Measurements from ENCODE around the gene TMEM94. TPM values are rescaled to one million over a fixed set of nuclear protein-coding genes. Genes with fewer than 3 reads are reported as not detected.
"Not testable (repeated sequence)": the region's sequence is repeated elsewhere in the genome, so short reads cannot be mapped to it uniquely, and the experiment has no call there.

TMEM94 gene
- total RNA-seq, 1 donor from 2014 or later: 43.2 TPM

- TF ChIP-seq CTCF (IDR thresholded peaks at IDR 0.05): no peak
- no peak for TF ChIP-seq POLR2AphosphoS5 (IDR thresholded peaks at IDR 0.05; ENCODE audit: insufficient read depth in 1 of 2, low read depth in 1 of 2)
- TF ChIP-seq POLR2A (IDR thresholded peaks at IDR 0.05): no peak
- Histone ChIP-seq H3K4me3 (no peak overlapping the region), H3K4me1 (peaks cover 46% of the 10 kb centered on the region), H3K27ac (peak overlapping the region; percentile 52), H3K27me3 (no peaks in the 10 kb centered on the region), H3K36me3 (no peaks in the 10 kb centered on the region), H3K9me3 (no peaks in the 10 kb centered on the region)
- DNase-seq (ENCODE audit: extremely low spot score in 2 of 2): no peak
- intact Hi-C loops (cut with DNase I): no loop called here
These were observed 20.5 kb downstream of the TMEM94 start for GRCh38 chr17:75476752-75477489.

- Histone ChIP-seq H3K27ac (peak overlapping the region; percentile 52), H3K4me1 (peaks cover 46% of the 10 kb centered on the region)
- intact Hi-C loops (cut with DNase I); H3K27me3 ChIP-seq; H3K36me3 ChIP-seq; DNase-seq (ENCODE audit: extremely low spot score in 2 of 2); H3K9me3 ChIP-seq; H3K4me3 ChIP-seq: not testable (repeated sequence)
These were observed 21.0 kb downstream of the TMEM94 start for GRCh38 chr17:75477490-75477862.

DNA sequence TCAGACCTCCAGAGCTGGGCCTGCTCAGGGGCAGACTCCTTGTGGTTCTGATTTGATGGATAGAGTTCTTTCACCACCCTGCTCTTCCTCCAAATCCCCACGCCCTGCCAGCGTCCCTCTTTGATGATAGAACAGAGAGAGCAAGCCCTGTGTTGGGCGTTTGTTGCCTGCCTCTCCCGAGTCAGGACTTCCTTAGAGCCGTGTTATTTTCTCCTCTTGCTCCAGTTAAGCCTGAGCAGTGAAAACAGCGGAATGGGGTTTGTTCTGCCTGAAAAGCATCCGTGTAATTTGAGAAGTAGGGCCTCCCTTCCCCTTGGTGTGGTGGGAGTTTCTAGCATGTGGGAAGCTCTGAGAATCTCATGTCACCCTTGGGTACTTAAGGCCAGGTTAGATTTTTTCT is 22.1 kb downstream of the TMEM94 start:
- intact Hi-C loops (cut with DNase I): no loop called here
- Histone ChIP-seq H3K9me3 (no peaks in the 10 kb centered on the region), H3K36me3 (no peaks in the 10 kb centered on the region), H3K4me3 (no peak overlapping the region), H3K27me3 (no peaks in the 10 kb centered on the region), H3K27ac (no peak overlapping the region), H3K4me1 (peaks cover 46% of the 10 kb centered on the region)
- TF ChIP-seq POLR2A (IDR thresholded peaks at IDR 0.05): no peak
- no peak for TF ChIP-seq CTCF (IDR thresholded peaks at IDR 0.05)
- TF ChIP-seq POLR2AphosphoS5 (IDR thresholded peaks at IDR 0.05; ENCODE audit: insufficient read depth in 1 of 2, low read depth in 1 of 2): no peak
- DNase-seq (ENCODE audit: extremely low spot score in 2 of 2): no peak

- intact Hi-C loops (cut with DNase I): no loop called here
- Histone ChIP-seq H3K9me3 (no peaks in the 10 kb centered on the region), H3K4me3 (no peak overlapping the region), H3K36me3 (no peaks in the 10 kb centered on the region), H3K4me1 (peaks cover 37% of the 10 kb centered on the region), H3K27ac (no peak overlapping the region), H3K27me3 (no peaks in the 10 kb centered on the region)
- DNase-seq (ENCODE audit: extremely low spot score in 2 of 2): no peak
- TF ChIP-seq POLR2AphosphoS5 (IDR thresholded peaks at IDR 0.05; ENCODE audit: insufficient read depth in 1 of 2, low read depth in 1 of 2) (no peak), POLR2A (IDR thresholded peaks at IDR 0.05) (no peak), CTCF (IDR thresholded peaks at IDR 0.05) (no peak)
These were observed 23.8 kb downstream of the TMEM94 start for GRCh38 chr17:75480281-75480680.

- DNase-seq (ENCODE audit: extremely low spot score in 2 of 2): no peak
- no peak for TF ChIP-seq POLR2AphosphoS5 (IDR thresholded peaks at IDR 0.05; ENCODE audit: insufficient read depth in 1 of 2, low read depth in 1 of 2)
- no peak for TF ChIP-seq CTCF (IDR thresholded peaks at IDR 0.05)
- no peak for TF ChIP-seq POLR2A (IDR thresholded peaks at IDR 0.05)
- intact Hi-C loops (cut with DNase I): loop anchor here (2.0 kb wide), 1 partner anchor 33 kb away; the partner anchor contains the start of gene CASKIN2
- Histone ChIP-seq H3K4me1 (peaks cover 25% of the 10 kb centered on the region), H3K27ac (no peak overlapping the region), H3K36me3 (no peaks in the 10 kb centered on the region), H3K27me3 (no peaks in the 10 kb centered on the region), H3K9me3 (no peaks in the 10 kb centered on the region), H3K4me3 (no peak overlapping the region)
These were observed 25.0 kb downstream of the TMEM94 start for GRCh38 chr17:75481194-75482068.

Data from vagina (tissue), 2 donors.